ENCODE data around the gene P2RX6. TPM values are rescaled to one million over a fixed set of nuclear protein-coding genes. Genes with fewer than 3 reads are reported as not detected.

P2RX6 gene
- total and polyA plus RNA-seq, 7 donors = 11.3 to 47.7 (median 32.8) TPM

DNA sequence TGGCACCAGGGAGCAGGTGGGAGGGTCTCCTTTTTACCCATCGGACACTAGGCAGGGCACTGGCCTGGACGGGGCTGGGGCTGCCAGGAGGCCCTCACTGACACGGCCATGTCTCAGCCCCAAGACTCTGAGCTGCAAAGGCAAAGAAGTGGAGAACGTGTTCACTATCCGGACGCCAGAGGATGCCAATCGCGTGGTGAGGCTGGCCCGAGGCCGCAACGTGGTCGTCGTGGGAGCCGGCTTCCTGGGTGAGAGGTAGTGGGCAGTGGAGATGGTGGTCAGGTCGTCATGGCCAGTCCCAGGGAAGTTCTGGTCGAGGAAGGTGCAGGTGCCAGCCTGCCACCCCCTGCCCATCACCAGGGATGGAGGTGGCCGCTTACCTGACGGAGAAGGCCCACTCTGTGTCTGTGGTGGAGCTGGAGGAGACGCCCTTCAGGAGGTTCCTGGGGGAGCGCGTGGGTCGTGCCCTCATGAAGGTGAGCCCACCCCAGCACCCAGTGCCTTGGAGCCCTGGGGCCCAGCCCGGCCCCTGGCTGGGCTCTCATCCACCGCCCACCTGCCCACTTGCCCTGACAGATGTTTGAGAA lies 38.6 kb upstream of the P2RX6 start:
- no peak overlapping the region for H3K4me3 ChIP-seq
- 77 to 84% (median 81%) methylated on average over 23 to 24 of the region's 24 CpGs for WGBS, 3 donors
- DNase-seq (no peak), ATAC-seq (no peak)
- no peaks in the 10 kb centered on the region for H3K36me3 ChIP-seq (ENCODE audit: insufficient read depth in 1 of 2, low read depth in 1 of 2)
- intact Hi-C loops (cut with DNase I) = no loop called here
- H3K27me3 ChIP-seq (ENCODE audit: insufficient read depth in 3 of 3, low read length in 2 of 3) = no peaks in the 10 kb centered on the region
- TF ChIP-seq CTCF (IDR thresholded peaks at IDR 0.05) = no peak
- peaks cover 20% of the 10 kb centered on the region for H3K4me1 ChIP-seq
- no peak overlapping the region for H3K27ac ChIP-seq
- no peaks in the 10 kb centered on the region for H3K9me3 ChIP-seq

DNA sequence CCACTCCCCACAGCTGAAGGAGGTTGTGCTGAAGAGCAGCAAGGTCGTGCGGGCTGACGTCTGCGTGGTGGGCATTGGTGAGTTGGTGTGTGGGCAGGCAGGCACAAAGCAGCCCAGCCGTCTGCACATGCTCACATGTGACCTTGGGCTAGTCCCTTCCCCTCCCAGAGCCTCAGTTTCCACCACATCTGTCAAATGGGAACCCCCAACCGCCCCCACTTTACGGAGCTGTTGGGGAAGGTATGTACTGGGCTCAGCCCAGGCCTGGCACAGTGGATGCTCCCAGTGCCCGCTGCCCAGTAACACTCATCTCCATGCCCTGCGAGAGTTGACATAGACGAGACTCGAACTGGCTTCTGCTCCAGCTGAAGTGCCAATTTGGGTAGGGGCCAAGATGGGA lies 37.9 kb upstream of the P2RX6 start:
- Histone ChIP-seq H3K4me1 (peaks cover 20% of the 10 kb centered on the region), H3K4me3 (no peak overlapping the region), H3K9me3 (no peaks in the 10 kb centered on the region), H3K27ac (no peak overlapping the region), H3K27me3 (ENCODE audit: insufficient read depth in 3 of 3, low read length in 2 of 3) (no peaks in the 10 kb centered on the region), H3K36me3 (ENCODE audit: insufficient read depth in 1 of 2, low read depth in 1 of 2) (no peaks in the 10 kb centered on the region)
- 72 to 81% (median 79%) methylated on average over 11 of the region's 11 CpGs for WGBS, 3 donors
- intact Hi-C loops (cut with DNase I) = no loop called here
- ATAC-seq (no peak), DNase-seq (no peak)
- no peak for TF ChIP-seq CTCF (IDR thresholded peaks at IDR 0.05)

GRCh38 chr22:20977516-20978170 lies 37.3 kb upstream of the P2RX6 start:
- 79 to 90% (median 80%) methylated on average over 16 to 17 of the region's 17 CpGs for WGBS, 3 donors

DNA sequence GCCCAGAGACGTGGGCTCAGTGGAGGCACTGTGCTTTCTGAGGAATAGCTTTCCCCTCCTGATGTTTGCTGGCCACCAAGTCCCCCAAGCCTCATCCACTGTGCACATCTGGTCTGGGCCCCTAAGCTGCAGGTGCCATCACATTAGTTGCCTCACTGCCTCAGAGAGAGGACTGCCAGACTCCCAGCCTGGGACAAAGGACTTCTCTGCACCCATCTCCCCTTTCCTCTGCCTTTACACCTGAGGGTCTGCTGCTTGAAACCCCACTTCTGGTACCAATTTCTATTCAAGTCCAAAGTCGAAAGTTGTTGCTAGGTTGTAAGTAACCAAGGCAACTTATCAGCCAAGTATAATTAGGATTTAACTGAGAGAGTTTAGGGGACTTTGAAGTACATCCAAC lies 36.5 kb upstream of the P2RX6 start:
- Histone ChIP-seq H3K4me3 (no peak overlapping the region), H3K27me3 (ENCODE audit: insufficient read depth in 3 of 3, low read length in 2 of 3) (no peaks in the 10 kb centered on the region), H3K9me3 (no peaks in the 10 kb centered on the region), H3K4me1 (peaks cover 27% of the 10 kb centered on the region), H3K36me3 (ENCODE audit: insufficient read depth in 1 of 2, low read depth in 1 of 2) (peaks cover 0 to 4% of the 10 kb centered on the region in 2 donors), H3K27ac (no peak overlapping the region)
- no peak for TF ChIP-seq CTCF (IDR thresholded peaks at IDR 0.05)
- intact Hi-C loops (cut with DNase I) = no loop called here
- WGBS, 3 donors = 75 to 81% (median 76%) methylated on average over 2 of the region's 2 CpGs
- ATAC-seq = no peak
- DNase-seq = no peak

More at GRCh38 chr22:20977516-20978170, 37.3 kb upstream of the P2RX6 start:
- no peak for ATAC-seq
- Histone ChIP-seq H3K4me1 (peaks cover 20% of the 10 kb centered on the region), H3K27ac (no peak overlapping the region), H3K9me3 (no peaks in the 10 kb centered on the region), H3K4me3 (no peak overlapping the region), H3K36me3 (ENCODE audit: insufficient read depth in 1 of 2, low read depth in 1 of 2) (no peaks in the 10 kb centered on the region), H3K27me3 (ENCODE audit: insufficient read depth in 3 of 3, low read length in 2 of 3) (no peaks in the 10 kb centered on the region)
- no peak for DNase-seq
- intact Hi-C loops (cut with DNase I) = no loop called here
- TF ChIP-seq CTCF (IDR thresholded peaks at IDR 0.05) = no peak
